H9 (cell line): ENCODE measurements around the gene TST. TPM values are rescaled to one million over a fixed set of nuclear protein-coding genes. Genes with fewer than 3 reads are reported as not detected.

ENCODE experiments used
- DNase-seq: peaks from one replicate; pipeline ENCODE4 v3.0.0-alpha.2; 2017
- H2AFZ ChIP-seq: one replicate; pipeline ENCODE4 v1.6.1; 2013; ENCODE audit warnings: mild to moderate bottlenecking, low read length, control low read depth, moderate library complexity
- H2AK5ac ChIP-seq: 2 replicates; pipeline ENCODE4 v1.6.1; 2013; ENCODE audit warnings: low read length, control low read depth, mixed read lengths; ENCODE audit not compliant: insufficient read length
- H2BK120ac ChIP-seq: one replicate; pipeline ENCODE4 v1.6.1; 2013; ENCODE audit warnings: low read depth, mild to moderate bottlenecking, low read length, control low read depth, inconsistent platforms; ENCODE audit not compliant: poor library complexity, severe bottlenecking
- H2BK12ac ChIP-seq: 2 replicates; pipeline ENCODE4 v1.6.1; 2013; ENCODE audit warnings: low read length, control low read depth, mixed read lengths, low read depth; ENCODE audit not compliant: insufficient read length
- H2BK15ac ChIP-seq: 2 replicates; pipeline ENCODE4 v1.6.1; 2013; ENCODE audit warnings: low read depth, low read length, control low read depth
- H2BK20ac ChIP-seq: one replicate; pipeline ENCODE4 v1.6.1; 2013; ENCODE audit warnings: low read depth, mild to moderate bottlenecking, low read length, control low read depth, inconsistent platforms; ENCODE audit not compliant: poor library complexity, severe bottlenecking
- H2BK5ac ChIP-seq: 2 replicates; pipeline ENCODE4 v1.6.1; 2013; ENCODE audit warnings: low read length, control low read depth, mixed read lengths; ENCODE audit not compliant: insufficient read length
- H3K14ac ChIP-seq: 2 replicates; pipeline ENCODE4 v1.6.1; 2013; ENCODE audit warnings: low read length, control low read depth; ENCODE audit not compliant: insufficient read depth
- H3K18ac ChIP-seq: 2 replicates; pipeline ENCODE4 v1.6.1; 2013; ENCODE audit warnings: low read depth, mild to moderate bottlenecking, mixed read lengths, low read length, control low read depth; ENCODE audit not compliant: insufficient read length
- H3K23ac ChIP-seq: 2 replicates; pipeline ENCODE4 v1.6.1; 2013; ENCODE audit warnings: low read length, control low read depth, mixed read lengths, low read depth; ENCODE audit not compliant: insufficient read length
- H3K23me2 ChIP-seq: 2 replicates; pipeline ENCODE4 v1.6.1; 2013; ENCODE audit warnings: low read depth, mild to moderate bottlenecking, mixed read lengths, low read length, control low read depth; ENCODE audit not compliant: insufficient read length, poor library complexity, severe bottlenecking
- H3K27ac ChIP-seq: 2 replicates; pipeline ENCODE4 v1.5.1; 2013; ENCODE audit warnings: low read length, control low read depth, mixed read lengths, low read depth; ENCODE audit not compliant: insufficient read length
- H3K27me3 ChIP-seq: 2 replicates; pipeline ENCODE4 v1.6.1; 2013; ENCODE audit warnings: low read length, control low read depth, inconsistent platforms; ENCODE audit not compliant: insufficient read depth
- H3K4ac ChIP-seq: 2 replicates; pipeline ENCODE4 v1.6.1; 2013; ENCODE audit warnings: low read depth, mild to moderate bottlenecking, control low read depth, inconsistent platforms, low read length, moderate library complexity
- H3K4me1 ChIP-seq: 2 replicates; pipeline ENCODE4 v1.6.1; 2013; ENCODE audit warnings: low read length, control low read depth, inconsistent platforms; ENCODE audit not compliant: insufficient read depth
- H3K4me2 ChIP-seq: 2 replicates; pipeline ENCODE4 v1.6.1; 2013; ENCODE audit warnings: low read length, control low read depth, mixed read lengths; ENCODE audit not compliant: insufficient read length, insufficient read depth
- H3K56ac ChIP-seq: 2 replicates; pipeline ENCODE4 v1.6.1; 2013; ENCODE audit warnings: low read depth, mild to moderate bottlenecking, mixed read lengths, low read length, control low read depth; ENCODE audit not compliant: insufficient read length
- H3K79me1 ChIP-seq: 2 replicates; pipeline ENCODE4 v1.6.1; 2013; ENCODE audit warnings: low read depth, mild to moderate bottlenecking, moderate library complexity, low read length, control low read depth, inconsistent platforms; ENCODE audit not compliant: insufficient read depth, poor library complexity, severe bottlenecking
- H3K79me2 ChIP-seq: 2 replicates; pipeline ENCODE4 v1.6.1; 2013; ENCODE audit warnings: low read length, control low read depth, inconsistent platforms; ENCODE audit not compliant: insufficient read depth
- H3K9ac ChIP-seq: 2 replicates; pipeline ENCODE4 v1.6.1; 2013; ENCODE audit warnings: low read length, control low read depth, mixed read lengths; ENCODE audit not compliant: insufficient read length; ENCODE audit errors: extremely low read depth
- H3K9me3 ChIP-seq: one replicate; pipeline ENCODE4 v1.6.1; 2013; ENCODE audit warnings: low read depth, low read length, inconsistent platforms; ENCODE audit not compliant: control insufficient read depth
- H3T11ph ChIP-seq: one replicate; pipeline ENCODE4 v1.6.1; 2013; ENCODE audit warnings: mild to moderate bottlenecking, low read length, control low read depth, inconsistent platforms
- H4K20me1 ChIP-seq: one replicate; pipeline ENCODE4 v1.6.1; 2013; ENCODE audit not compliant: control insufficient read depth, insufficient read length, insufficient read depth
- H4K5ac ChIP-seq: 2 replicates; pipeline ENCODE4 v1.6.1; 2013; ENCODE audit warnings: low read depth, mild to moderate bottlenecking, mixed read lengths, low read length, control low read depth; ENCODE audit not compliant: insufficient read length
- H4K8ac ChIP-seq: replicated peaks from 2 replicates; pipeline ENCODE4 v1.6.1; 2013; ENCODE audit warnings: low read length, control low read depth, mixed read lengths, low read depth; ENCODE audit not compliant: insufficient read length
- H4K91ac ChIP-seq: 2 replicates; pipeline ENCODE4 v1.6.1; 2013; ENCODE audit warnings: low read depth, mild to moderate bottlenecking, moderate library complexity, mixed read lengths, low read length, control low read depth; ENCODE audit not compliant: insufficient read length
- H3K27ac Mint-ChIP-seq, 3 experiments: 2 replicates in 2 of 3; 3 replicates in 1 of 3; pipeline ENCODE4 v1.8.0; 2020 to 2021; ENCODE audit warnings: mixed read lengths in 3 of 3, mild to moderate bottlenecking in 1 of 3, moderate library complexity in 1 of 3
- H3K27me3 Mint-ChIP-seq: 2 replicates; pipeline ENCODE4 v1.8.0; 2021; ENCODE audit warnings: low read depth, mild to moderate bottlenecking, moderate library complexity, mixed read lengths
- H3K36me3 Mint-ChIP-seq, 3 experiments: 2 replicates in 2 of 3; 3 replicates in 1 of 3; pipeline ENCODE4 v1.8.0; 2020 to 2021; ENCODE audit warnings: low read depth in 3 of 3, mixed read lengths in 3 of 3; ENCODE audit not compliant: insufficient read depth in 1 of 3
- H3K4me1 Mint-ChIP-seq, 2 experiments: 2 replicates each; pipeline ENCODE4 v1.8.0; 2020; ENCODE audit warnings: mixed read lengths in 2 of 2
- H3K4me3 Mint-ChIP-seq, 2 experiments: 2 replicates in 1 of 2; 3 replicates in 1 of 2; pipeline ENCODE4 v1.8.0; 2020 to 2021; ENCODE audit warnings: mild to moderate bottlenecking in 2 of 2, mixed read lengths in 2 of 2, moderate library complexity in 1 of 2
- H3K9me3 Mint-ChIP-seq, 2 experiments: 2 replicates in 1 of 2; 3 replicates in 1 of 2; pipeline ENCODE4 v1.8.0; 2020; ENCODE audit warnings: mild to moderate bottlenecking in 2 of 2, mixed read lengths in 2 of 2, moderate library complexity in 1 of 2
- whole genome bisulfite sequencing: extraction: QIAGEN DNeasy Blood & Tissue Kit; methylation state at CpG from one replicate; pipeline ENCODE4 v1.1.7; 2013; ENCODE audit warnings: missing lambda C conversion rate, low lambda C conversion rate, mixed read lengths; ENCODE audit not compliant: insufficient read length; ENCODE audit errors: extremely low coverage; 5-methylcytosine and 5-hydroxymethylcytosine counted together
- total RNA-seq: library from RNA; stranded (reverse); gene quantifications from 2 replicates; pipeline ENCODE4 v1.2.1, GENCODE V29; 2021
- TF ChIP-seq, protein P1 (sequence below): fragments of 200-600 bp; sonication (generic); conservative IDR thresholded peaks from 3 replicates; pipeline ENCODE4 v1.8.0; 2021; ENCODE audit warnings: antibody characterized with exemption, mild to moderate bottlenecking

TST gene
- total RNA-seq, 1 experiment from 2014 or later = 31.9 TPM

DNA sequence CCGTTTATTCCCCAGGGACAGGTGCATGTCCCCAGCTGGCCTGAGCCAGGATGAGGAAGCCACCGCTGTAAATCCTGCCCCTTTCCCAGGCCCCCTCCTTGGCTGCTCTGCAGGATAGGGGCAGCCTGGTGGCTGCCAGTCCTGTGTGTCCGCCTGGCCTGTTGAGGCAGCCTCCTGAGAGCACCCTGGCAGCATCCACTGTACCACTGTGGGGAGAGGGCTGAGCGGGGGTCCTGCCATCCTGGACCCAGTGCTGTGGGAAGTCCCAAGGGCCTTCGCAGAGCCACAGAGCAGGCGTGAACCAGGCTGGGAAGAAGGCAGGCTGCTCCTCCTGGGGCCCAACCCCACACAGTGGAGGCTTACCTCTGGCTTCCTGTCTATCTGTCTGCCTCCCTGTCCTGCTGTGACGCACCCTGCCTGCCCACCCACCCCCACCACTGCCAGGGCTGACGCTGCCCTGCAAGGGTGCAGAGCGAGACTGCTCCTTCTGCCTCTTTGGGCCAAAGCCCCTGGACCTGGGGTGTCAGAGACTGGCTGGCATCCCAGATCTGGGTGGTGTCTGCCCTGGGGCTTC, 40.7 kb upstream of the TST start:
- Histone ChIP-seq H3K9ac (no peak overlapping the region), H3K23me2 (no peaks in the 10 kb centered on the region), H4K5ac (no peak overlapping the region), H2BK5ac (no peak overlapping the region), H4K20me1 (no peaks in the 10 kb centered on the region), H2BK120ac (no peak overlapping the region), H3K4me1 (no peaks in the 10 kb centered on the region; the same call in 1 of the 2 replicates), H3T11ph (no peak overlapping the region), H2BK20ac (no peak overlapping the region), H3K23ac (no peak overlapping the region), H2BK15ac (no peak overlapping the region), H3K9me3 (no peaks in the 10 kb centered on the region), H2AFZ (no peak overlapping the region), H4K8ac (no peak overlapping the region), H3K18ac (no peak overlapping the region), H3K14ac (no peak overlapping the region), H3K4ac (no peak overlapping the region), H3K79me1 (no peaks in the 10 kb centered on the region), H4K91ac (no peak overlapping the region), H2BK12ac (no peak overlapping the region), H3K79me2 (no peaks in the 10 kb centered on the region), H3K27me3 (no peaks in the 10 kb centered on the region), H2AK5ac (no peak overlapping the region), H3K27ac (no peak overlapping the region), H3K4me2 (no peak overlapping the region), H3K56ac (no peak overlapping the region)
- no CpG with 5 or more reads among the region's 9 CpGs for WGBS
- H3K4me1 Mint-ChIP-seq = peaks cover 9 to 25% of the 10 kb centered on the region in 2 experiments
- H3K27ac Mint-ChIP-seq = no peak overlapping the region
- peaks cover 10 to 34% (median 29%) of the 10 kb centered on the region in 3 experiments for H3K36me3 Mint-ChIP-seq
- TF ChIP-seq, protein P1, sequence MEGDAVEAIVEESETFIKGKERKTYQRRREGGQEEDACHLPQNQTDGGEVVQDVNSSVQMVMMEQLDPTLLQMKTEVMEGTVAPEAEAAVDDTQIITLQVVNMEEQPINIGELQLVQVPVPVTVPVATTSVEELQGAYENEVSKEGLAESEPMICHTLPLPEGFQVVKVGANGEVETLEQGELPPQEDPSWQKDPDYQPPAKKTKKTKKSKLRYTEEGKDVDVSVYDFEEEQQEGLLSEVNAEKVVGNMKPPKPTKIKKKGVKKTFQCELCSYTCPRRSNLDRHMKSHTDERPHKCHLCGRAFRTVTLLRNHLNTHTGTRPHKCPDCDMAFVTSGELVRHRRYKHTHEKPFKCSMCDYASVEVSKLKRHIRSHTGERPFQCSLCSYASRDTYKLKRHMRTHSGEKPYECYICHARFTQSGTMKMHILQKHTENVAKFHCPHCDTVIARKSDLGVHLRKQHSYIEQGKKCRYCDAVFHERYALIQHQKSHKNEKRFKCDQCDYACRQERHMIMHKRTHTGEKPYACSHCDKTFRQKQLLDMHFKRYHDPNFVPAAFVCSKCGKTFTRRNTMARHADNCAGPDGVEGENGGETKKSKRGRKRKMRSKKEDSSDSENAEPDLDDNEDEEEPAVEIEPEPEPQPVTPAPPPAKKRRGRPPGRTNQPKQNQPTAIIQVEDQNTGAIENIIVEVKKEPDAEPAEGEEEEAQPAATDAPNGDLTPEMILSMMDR = no peak
- H3K9me3 Mint-ChIP-seq = no peaks in the 10 kb centered on the region; a peak in 1 of 5 replicates
- no peak for DNase-seq
- no peak overlapping the region for H3K4me3 Mint-ChIP-seq
- H3K27me3 Mint-ChIP-seq = peaks cover 15% of the 10 kb centered on the region
